ENCODE data around the gene PLCD1. TPM values are rescaled to one million over a fixed set of nuclear protein-coding genes. Genes with fewer than 3 reads are reported as not detected.

Gene PLCD1
- total RNA-seq (2016; rRNA removed; fragmentation: Illumina TruSeq; extraction: Trizol), result 10.1 and 11.4 TPM in 2 replicates
- 2.1 and 3.6 TPM in 2 replicates for total RNA-seq (2016; cell fraction: cytosol; rRNA removed; fragmentation: Illumina TruSeq; extraction: Trizol; ENCODE audit: low read depth)
- total RNA-seq (2016; cell fraction: insoluble cytoplasmic fraction; rRNA removed; fragmentation: Illumina TruSeq; extraction: Trizol), result 9.3 and 12.3 TPM in 2 replicates
- total RNA-seq (2016; cell fraction: membrane; rRNA removed; fragmentation: Illumina TruSeq; extraction: Trizol), result 4.6 and 5.7 TPM in 2 replicates
- 8.0 and 8.9 TPM in 2 replicates for total RNA-seq (2016; cell fraction: nucleus; rRNA removed; fragmentation: Illumina TruSeq; extraction: Trizol)
- polyA plus RNA-seq (2011; rRNA removed), result 12.4 and 12.8 TPM in 2 replicates
- 7.2 and 10.7 TPM in 2 replicates for polyA plus RNA-seq (2011; cell fraction: cytosol; rRNA removed)
- 30.9 and 33.2 TPM in 2 replicates for polyA plus RNA-seq (2011; cell fraction: nucleus; rRNA removed)
- polyA plus RNA-seq (2012), result 10.6 and 11.1 TPM in 2 replicates
- 2.2 and 2.7 TPM in 2 replicates for polyA plus RNA-seq (2016; cell fraction: cytosol; fragmentation: Illumina TruSeq; extraction: Trizol; ENCODE audit: low read depth)
- polyA plus RNA-seq (2016; cell fraction: insoluble cytoplasmic fraction; fragmentation: Illumina TruSeq; extraction: Trizol; ENCODE audit: low read depth), result 6.8 and 9.0 TPM in 2 replicates
- 3.9 and 5.6 TPM in 2 replicates for polyA plus RNA-seq (2016; cell fraction: membrane; fragmentation: Illumina TruSeq; extraction: Trizol; ENCODE audit: low read depth)
- polyA plus RNA-seq (2016; cell fraction: nucleus; fragmentation: Illumina TruSeq; extraction: Trizol; ENCODE audit: insufficient read depth, low read depth), result 13.4 and 22.2 TPM in 2 replicates
- 2.2 and 34.5 TPM in 2 replicates for polyA minus RNA-seq (2011; rRNA and poly(A)+ RNA removed; ENCODE audit: low replicate concordance)
- polyA minus RNA-seq (2011; cell fraction: cytosol; rRNA and poly(A)+ RNA removed), result 11.5 and 15.0 TPM in 2 replicates
- 8.4 and 11.8 TPM in 2 replicates for polyA minus RNA-seq (2011; cell fraction: nucleus; rRNA and poly(A)+ RNA removed)
- Bru-seq, nascent RNA, result percentile 44 among the genes with signal in this experiment
- BruChase-seq, experiment 1, labeled RNA remaining after a 6-hour chase, result percentile 47 among the genes with signal in this experiment
- BruChase-seq, experiment 2, labeled RNA remaining after a 2-hour chase, result percentile 41 among the genes with signal in this experiment
- long read RNA-seq, experiment 1, transcript PLCD1-204 (15 exons, 2,963 nt), result major isoform, 8 of 12 reads
- long read RNA-seq, experiment 1, partial matches to known transcripts, result 1 of 12 reads
- long read RNA-seq, experiment 1, other reads (novel, unspliced or antisense), result 1 of 12 reads
- long read RNA-seq, experiment 2, transcript PLCD1-204 (15 exons, 2,963 nt), result major isoform, 6 of 22 reads
- long read RNA-seq, experiment 2, partial matches to known transcripts, result 8 of 22 reads
- long read RNA-seq, experiment 2, other reads (novel, unspliced or antisense), result 4 of 22 reads

GRCh38 chr3:38029400-38030125, at the start of gene PLCD1:
Gene PLCD1, minus strand, starts transcription at chr3:38029642. Its CDS starts 103 bp downstream, at chr3:38029539.
- ChIA-PET POLR2A (no interaction called here), CTCF (ENCODE audit: low intra/inter-chr PET ratio, low total read pairs) (no interaction called here)
- 60% methylated on average over 2 of the region's 75 CpGs for WGBS (ENCODE audit: low lambda C conversion rate)
- in situ Hi-C loops (cut with HindIII; ENCODE audit: extremely low pct_ligation_motif_present, low pct_unique_long_range_greater_than_20kb) (no loop called here), intact Hi-C loops (cut with micrococcal nuclease; ENCODE audit: unreplicated experiment) (no loop called here)
- no peak within 1 kb of the TSS for H3K27ac ChIP-seq (ENCODE audit: extremely low read length, insufficient read depth, low read length)
- no peaks in the 10 kb centered on the region for H3K36me3 ChIP-seq (replicated peaks in 1 of 2; ENCODE audit: control insufficient read depth in 1 of 2, insufficient read depth in 2 of 2, low read length in 2 of 2)
- H3K27me3 ChIP-seq (ENCODE audit: control insufficient read depth in 1 of 2, insufficient read depth in 2 of 2, low read length in 2 of 2), result peaks cover 13 to 35% of the 10 kb centered on the region in 2 experiments
- H3K9ac ChIP-seq (ENCODE audit: insufficient read depth, low read depth, low read length), result 0 out of 2 replicates have a peak within 1 kb of the TSS, but pooled peaks have one; percentile 42
- no peaks in the 10 kb centered on the region for H4K20me1 ChIP-seq (ENCODE audit: insufficient read depth, low read length)
- DNase-seq (ENCODE audit: low spot score) (peak; percentile 33), FAIRE-seq (no peak), ATAC-seq (peak; percentile 41)
- H3K79me2 ChIP-seq (ENCODE audit: insufficient read depth, low read length), result no peaks in the 10 kb centered on the region
- H3K4me3 ChIP-seq (replicated peaks in 1 of 3; ENCODE audit: insufficient read depth in 1 of 3, low read depth in 2 of 3, low read length in 3 of 3), result peak within 1 kb of the TSS; percentile 56 to 75 (median 66); a peak in 5 of 6 replicates
- H3K4me2 ChIP-seq (ENCODE audit: low read depth, low read length), result peak within 1 kb of the TSS; percentile 79
- BruUV-seq (replicated peaks), result no TSS peak
- peaks cover 29% of the 10 kb centered on the region for H3K4me1 ChIP-seq (ENCODE audit: insufficient read depth, low read length)
- no peaks in the 10 kb centered on the region for H3K9me3 ChIP-seq (ENCODE audit: low read length)
- no peak within 1 kb of the TSS for H2AFZ ChIP-seq (ENCODE audit: low read length)
- TF ChIP-seq ARID4A (CRISPR knock-in tag; IDR thresholded peaks at IDR 0.05; ENCODE audit: borderline replicate concordance), result peak; percentile 16; the same call in 1 of the 2 replicates
- TF ChIP-seq ZNF773 (CRISPR knock-in tag; IDR thresholded peaks at IDR 0.05; ENCODE audit: borderline replicate concordance), result no peak
- TF ChIP-seq MAZ (IDR thresholded peaks at IDR 0.05; ENCODE audit: borderline replicate concordance, low read depth, low read length), result peak; percentile 20; the same call in 1 of the 2 replicates
- TF ChIP-seq MAZ (CRISPR knock-in tag; IDR thresholded peaks at IDR 0.05; ENCODE audit: low read depth), result no peak
- peak; percentile 50; the same call in 1 of the 2 replicates for TF ChIP-seq ZNF687 (CRISPR knock-in tag; IDR thresholded peaks at IDR 0.05)
- TF ChIP-seq ZNF225 (CRISPR knock-in tag; IDR thresholded peaks at IDR 0.05), result no peak
- peak; percentile 25; the same call in 1 of the 2 replicates for TF ChIP-seq HDAC1 (CRISPR knock-in tag; IDR thresholded peaks at IDR 0.05)
- TF ChIP-seq ZSCAN25 (CRISPR knock-in tag; IDR thresholded peaks at IDR 0.05), result no peak
- TF ChIP-seq ADNP (CRISPR knock-in tag; IDR thresholded peaks at IDR 0.05), result 0 out of 2 replicates have a peak, but pooled peaks have one; percentile 15

Measured in HepG2 (cell line).